Measurements from ENCODE around the gene ZNHIT1. TPM values are rescaled to one million over a fixed set of nuclear protein-coding genes. Genes with fewer than 3 reads are reported as not detected.

ZNHIT1 gene
- total and polyA plus RNA-seq, 2 of the 8 experiments (the other 6 are each of a cell fraction or from before 2014, with no cell fraction given): 38.2 to 61.7 TPM

- TF ChIP-seq CHD7 (IDR thresholded peaks at IDR 0.05; ENCODE audit: insufficient replicate concordance, low read length) (no peak), SUZ12 (IDR thresholded peaks at IDR 0.05; ENCODE audit: low read length) (no peak), BRCA1 (IDR thresholded peaks at IDR 0.05; ENCODE audit: low read depth, low read length) (no peak)
Observed at GRCh38 chr7:101169110-101169837, 48.7 kb upstream of the ZNHIT1 start (continued).
